ENCODE data around the gene DGKB.

GRCh38 chr7:14095233-14095950 lies 807.2 kb downstream of the DGKB start:
- no peak for TF ChIP-seq CTCF (IDR thresholded peaks at IDR 0.05 in 4 of 5, conservative IDR thresholded peaks at IDR 0.05 in 1 of 5)
- TF ChIP-seq POLR2A (IDR thresholded peaks at IDR 0.05): no peak
